Measurements from ENCODE around the gene C5orf52. TPM values are rescaled to one million over a fixed set of nuclear protein-coding genes. Genes with fewer than 3 reads are reported as not detected.

C5orf52 gene
- total RNA-seq, 4 donors from 2014 or later: not detected

DNA sequence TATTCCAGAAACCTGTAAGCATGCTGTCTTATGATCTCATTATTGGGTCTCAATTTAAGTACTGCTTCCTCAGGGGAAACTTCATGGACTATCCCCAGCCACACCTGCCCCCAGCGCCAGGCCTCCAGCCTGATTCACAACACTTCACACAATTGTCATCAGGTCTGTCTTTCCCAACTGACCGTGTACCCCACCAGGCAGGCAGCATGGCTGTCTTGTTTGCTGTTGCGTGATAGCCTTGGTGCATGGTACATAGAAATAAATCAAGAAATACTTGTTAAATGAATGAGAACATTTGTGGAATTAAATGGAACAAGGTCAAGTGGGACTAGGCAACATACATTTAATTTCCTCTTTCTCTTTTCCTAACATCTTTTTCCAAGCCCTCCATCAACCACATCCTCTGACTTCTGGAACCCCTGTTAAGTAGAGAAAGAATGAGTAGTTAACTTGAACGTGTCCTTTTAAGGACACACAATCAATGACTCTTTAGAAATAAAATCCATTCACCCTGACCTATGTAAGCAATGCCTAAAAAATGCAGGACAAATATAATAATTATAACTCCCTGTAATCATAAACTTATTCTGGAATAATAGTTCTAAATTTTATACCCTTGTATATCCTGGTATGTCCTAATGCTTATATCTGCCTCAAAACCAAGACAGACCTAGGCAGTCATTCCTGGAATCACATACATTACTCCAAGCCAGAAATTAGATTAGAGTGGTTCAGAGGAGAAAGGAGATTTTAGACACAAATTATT is 42.7 kb downstream of the C5orf52 start:
- H3K27me3 ChIP-seq: no peaks in the 10 kb centered on the region
- DNase-seq: no peak
- no peak for TF ChIP-seq POLR2AphosphoS5 (IDR thresholded peaks at IDR 0.05)
- 85 to 87% methylated on average over 2 to 4 of the region's 4 CpGs for WGBS, 2 donors (ENCODE audit: low coverage in 1 of 2)
- H3K9me3 ChIP-seq: no peaks in the 10 kb centered on the region
- in situ Hi-C loops (cut with MboI; ENCODE audit: low pct_ligation_motif_present in 1 of 4, low pct_unique_long_range_greater_than_20kb in 1 of 4, low sequenced_read_pairs in 3 of 4): loop anchor here in 2 of 4 donors (25.0 kb wide), 3 partner anchors 227 to 377 kb away; a partner anchor contains a TSS
- intact Hi-C loops (cut with DNase I; ENCODE audit: low total_unique reads): loop anchor here (10.0 kb wide), 1 partner anchor 279 kb away; no protein-coding TSS in a partner anchor
- H3K36me3 ChIP-seq: no peaks in the 10 kb centered on the region
- no peak overlapping the region for H3K4me3 ChIP-seq
- no peak overlapping the region for H3K27ac ChIP-seq
- H3K4me1 ChIP-seq: peaks cover 0 to 14% (median 10%) of the 10 kb centered on the region in 4 donors

DNA sequence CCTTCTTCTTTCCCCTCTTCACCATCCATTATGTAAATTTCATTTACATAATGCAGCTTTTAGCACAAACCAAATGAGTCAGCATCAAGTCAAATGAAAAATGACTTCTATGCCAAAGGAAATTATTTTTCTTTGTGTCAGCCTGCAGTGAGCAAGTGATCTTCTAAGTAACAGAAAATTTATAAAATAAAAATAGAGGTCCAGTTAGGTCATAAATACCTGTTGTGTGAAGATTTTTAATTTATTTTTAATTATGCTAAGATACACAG is 43.2 kb downstream of the C5orf52 start:
- TF ChIP-seq, protein P1, sequence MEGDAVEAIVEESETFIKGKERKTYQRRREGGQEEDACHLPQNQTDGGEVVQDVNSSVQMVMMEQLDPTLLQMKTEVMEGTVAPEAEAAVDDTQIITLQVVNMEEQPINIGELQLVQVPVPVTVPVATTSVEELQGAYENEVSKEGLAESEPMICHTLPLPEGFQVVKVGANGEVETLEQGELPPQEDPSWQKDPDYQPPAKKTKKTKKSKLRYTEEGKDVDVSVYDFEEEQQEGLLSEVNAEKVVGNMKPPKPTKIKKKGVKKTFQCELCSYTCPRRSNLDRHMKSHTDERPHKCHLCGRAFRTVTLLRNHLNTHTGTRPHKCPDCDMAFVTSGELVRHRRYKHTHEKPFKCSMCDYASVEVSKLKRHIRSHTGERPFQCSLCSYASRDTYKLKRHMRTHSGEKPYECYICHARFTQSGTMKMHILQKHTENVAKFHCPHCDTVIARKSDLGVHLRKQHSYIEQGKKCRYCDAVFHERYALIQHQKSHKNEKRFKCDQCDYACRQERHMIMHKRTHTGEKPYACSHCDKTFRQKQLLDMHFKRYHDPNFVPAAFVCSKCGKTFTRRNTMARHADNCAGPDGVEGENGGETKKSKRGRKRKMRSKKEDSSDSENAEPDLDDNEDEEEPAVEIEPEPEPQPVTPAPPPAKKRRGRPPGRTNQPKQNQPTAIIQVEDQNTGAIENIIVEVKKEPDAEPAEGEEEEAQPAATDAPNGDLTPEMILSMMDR (IDR thresholded peaks at IDR 0.05): no peak
- TF ChIP-seq EP300 (IDR thresholded peaks at IDR 0.05; ENCODE audit: low read depth): no peak
- TF ChIP-seq POLR2A (IDR thresholded peaks at IDR 0.05): no peak
- TF ChIP-seq POLR2AphosphoS5 (IDR thresholded peaks at IDR 0.05): no peak
- H3K4me1 ChIP-seq: peaks cover 0 to 14% (median 10%) of the 10 kb centered on the region in 4 donors
- no peaks in the 10 kb centered on the region for H3K9me3 ChIP-seq
- no peak overlapping the region for H3K27ac ChIP-seq
- no peak for DNase-seq
- no peaks in the 10 kb centered on the region for H3K36me3 ChIP-seq
- in situ Hi-C loops (cut with MboI; ENCODE audit: low pct_ligation_motif_present in 1 of 4, low pct_unique_long_range_greater_than_20kb in 1 of 4, low sequenced_read_pairs in 3 of 4): loop anchor here in 2 of 4 donors (25.0 kb wide), 3 partner anchors 227 to 377 kb away; a partner anchor contains a TSS
- no peak overlapping the region for H3K4me3 ChIP-seq
- intact Hi-C loops (cut with DNase I; ENCODE audit: low total_unique reads): loop anchor here (10.0 kb wide), 1 partner anchor 280 kb away; no protein-coding TSS in a partner anchor
- H3K27me3 ChIP-seq: no peaks in the 10 kb centered on the region

DNA sequence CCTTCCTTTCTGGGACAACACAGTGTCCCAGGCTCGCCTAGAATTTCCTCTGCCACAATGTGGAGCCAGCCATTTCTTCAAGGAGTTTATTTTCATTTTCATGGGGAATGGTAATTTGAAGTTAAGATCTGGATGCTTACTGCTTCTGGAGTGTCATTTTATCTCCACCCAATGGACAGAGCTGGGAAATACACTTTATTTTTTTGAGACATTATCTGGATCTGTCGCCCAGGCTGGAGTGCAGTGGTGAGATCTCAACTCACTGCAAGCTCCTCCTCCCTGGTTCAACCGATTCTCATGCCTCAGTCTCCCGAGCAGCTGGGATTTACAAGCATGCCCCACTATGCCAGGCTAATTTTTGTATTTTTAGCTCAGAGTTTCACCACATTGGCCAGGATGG is 47.2 kb downstream of the C5orf52 start:
- H3K9me3 ChIP-seq: no peaks in the 10 kb centered on the region
- intact Hi-C loops (cut with DNase I; ENCODE audit: low total_unique reads): loop anchor here (10.0 kb wide), 1 partner anchor 284 kb away; no protein-coding TSS in a partner anchor
- peaks cover 0 to 12% (median 9%) of the 10 kb centered on the region in 4 donors for H3K4me1 ChIP-seq
- TF ChIP-seq EP300 (IDR thresholded peaks at IDR 0.05; ENCODE audit: low read depth): no peak
- TF ChIP-seq, protein P1 (IDR thresholded peaks at IDR 0.05): peak; percentile 53 to 86 (median 59)
- H3K27me3 ChIP-seq: no peaks in the 10 kb centered on the region
- in situ Hi-C loops (cut with MboI; ENCODE audit: low pct_ligation_motif_present in 1 of 4, low pct_unique_long_range_greater_than_20kb in 1 of 4, low sequenced_read_pairs in 3 of 4): loop anchor here in 3 of 4 donors (5.0 to 25.0 kb wide), 4 partner anchors 231 to 381 kb away; a partner anchor contains a TSS
- H3K27ac ChIP-seq: peak overlapping the region in 2 of 4 donors; percentile 34
- DNase-seq: no peak
- WGBS, 2 donors (ENCODE audit: low coverage in 1 of 2): 0 to 3% methylated on average over 1 to 4 of the region's 4 CpGs
- no peak overlapping the region for H3K4me3 ChIP-seq
- H3K36me3 ChIP-seq: no peaks in the 10 kb centered on the region

DNA sequence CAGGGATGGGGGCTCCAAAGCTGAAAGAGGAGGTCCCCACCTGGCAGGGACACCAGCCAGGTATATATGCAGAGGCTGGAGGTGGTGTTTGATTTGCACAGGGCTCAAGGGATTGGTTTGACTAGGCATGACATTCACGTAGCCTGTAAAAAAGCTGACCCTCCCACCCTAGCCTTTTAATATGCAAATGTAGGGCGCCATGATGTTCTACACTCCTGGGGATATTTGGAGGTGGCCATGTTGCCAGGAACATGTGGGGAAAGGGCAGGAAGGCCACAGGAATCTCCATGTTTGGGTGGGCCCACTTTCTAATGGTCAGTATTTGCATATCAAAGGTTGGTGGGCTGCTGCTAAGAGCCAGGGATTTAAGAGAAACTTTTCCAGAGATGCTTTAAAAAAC is 47.9 kb downstream of the C5orf52 start:
- intact Hi-C loops (cut with DNase I; ENCODE audit: low total_unique reads): loop anchor here (10.0 kb wide), 1 partner anchor 284 kb away; no protein-coding TSS in a partner anchor
- DNase-seq: no peak
- H3K9me3 ChIP-seq: no peaks in the 10 kb centered on the region
- WGBS, 2 donors (ENCODE audit: low coverage in 1 of 2): 82 to 94% methylated on average over 2 of the region's 2 CpGs
- H3K27me3 ChIP-seq: no peaks in the 10 kb centered on the region
- TF ChIP-seq, protein P1 (IDR thresholded peaks at IDR 0.05): no peak
- no peak for TF ChIP-seq EP300 (IDR thresholded peaks at IDR 0.05; ENCODE audit: low read depth)
- no peak for TF ChIP-seq POLR2A (IDR thresholded peaks at IDR 0.05)
- TF ChIP-seq POLR2AphosphoS5 (IDR thresholded peaks at IDR 0.05): no peak
- H3K4me3 ChIP-seq: no peak overlapping the region
- peaks cover 0 to 12% (median 9%) of the 10 kb centered on the region in 4 donors for H3K4me1 ChIP-seq
- in situ Hi-C loops (cut with MboI; ENCODE audit: low pct_ligation_motif_present in 1 of 4, low pct_unique_long_range_greater_than_20kb in 1 of 4, low sequenced_read_pairs in 3 of 4): loop anchor here in 3 of 4 donors (5.0 to 25.0 kb wide), 4 partner anchors 232 to 382 kb away; a partner anchor contains a TSS
- no peak overlapping the region for H3K27ac ChIP-seq
- no peaks in the 10 kb centered on the region for H3K36me3 ChIP-seq

Measured in transverse colon (tissue), 4 donors.